Measurements from ENCODE around the gene LRRC14B.
A peak's percentile ranks its signal among the peaks of the same experiment; 100 is the strongest.

LRRC14B gene

GRCh38 chr5:176296-176823, 14.9 kb upstream of the LRRC14B start:
- no peak for DNase-seq

GRCh38 chr5:178110-178509, 13.2 kb upstream of the LRRC14B start:
- DNase-seq: no peak

- no peak for DNase-seq
These were observed 11.9 kb upstream of the LRRC14B start for GRCh38 chr5:179401-179800.

DNA sequence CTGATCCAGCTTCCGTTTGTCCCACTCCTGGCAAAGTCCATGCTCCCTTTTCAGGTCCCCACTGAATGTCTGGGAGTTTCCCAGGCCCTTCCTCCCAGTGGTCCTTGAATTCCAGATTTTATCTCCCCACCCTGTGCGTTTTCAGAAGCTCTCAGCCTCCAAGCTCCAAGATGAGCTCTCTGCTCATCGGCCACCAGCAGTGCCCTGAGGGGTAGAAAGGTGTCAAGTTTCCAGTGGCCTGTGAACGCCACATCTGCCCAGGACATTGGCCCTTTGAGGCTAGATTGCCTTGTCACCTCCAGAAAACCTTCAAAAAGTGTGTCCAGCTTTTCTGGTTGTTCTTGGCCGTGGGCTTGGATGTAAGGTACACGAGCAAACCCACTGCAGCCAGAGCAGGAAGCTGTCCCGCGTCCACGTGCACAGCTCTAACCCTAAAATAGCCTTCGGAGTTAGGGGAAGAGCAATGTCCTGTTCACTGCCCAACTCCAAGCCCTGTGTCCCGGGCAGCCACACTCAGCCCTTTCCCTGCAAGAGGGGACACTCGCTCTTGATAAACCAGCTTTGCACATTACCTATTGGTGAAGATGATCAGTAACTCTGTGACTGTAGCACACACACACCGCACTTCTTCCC, 10.9 kb upstream of the LRRC14B start:
- no peak for DNase-seq

GRCh38 chr5:181160-181559, 10.1 kb upstream of the LRRC14B start:
- no peak for DNase-seq

DNA sequence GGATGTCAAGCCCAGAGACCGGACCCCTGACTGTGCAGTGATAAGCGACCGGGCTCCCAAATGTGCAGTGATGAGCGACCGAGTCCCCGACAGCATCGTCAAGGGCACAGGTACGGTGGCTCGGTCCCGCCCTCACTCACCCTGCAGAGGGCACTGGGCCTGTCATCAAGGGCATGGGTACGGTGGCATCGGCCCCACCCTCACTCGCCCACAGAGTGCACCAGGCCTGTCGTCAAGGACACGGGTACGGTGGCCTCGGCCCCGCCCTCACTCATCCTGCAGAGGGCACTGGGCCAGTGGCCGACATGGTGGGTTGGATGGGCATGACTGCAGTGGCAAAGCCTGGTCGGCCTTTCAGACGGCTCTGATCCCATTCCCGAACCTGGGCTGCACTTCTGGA, 9.7 kb upstream of the LRRC14B start:
- no peak for DNase-seq

- DNase-seq: no peak
These were observed 9.2 kb upstream of the LRRC14B start for GRCh38 chr5:182126-182525.

- no peak for DNase-seq
These were observed 6.8 kb upstream of the LRRC14B start for GRCh38 chr5:184471-184870.

- no peak for DNase-seq
These were observed 5.9 kb upstream of the LRRC14B start for GRCh38 chr5:185095-186070.

DNA sequence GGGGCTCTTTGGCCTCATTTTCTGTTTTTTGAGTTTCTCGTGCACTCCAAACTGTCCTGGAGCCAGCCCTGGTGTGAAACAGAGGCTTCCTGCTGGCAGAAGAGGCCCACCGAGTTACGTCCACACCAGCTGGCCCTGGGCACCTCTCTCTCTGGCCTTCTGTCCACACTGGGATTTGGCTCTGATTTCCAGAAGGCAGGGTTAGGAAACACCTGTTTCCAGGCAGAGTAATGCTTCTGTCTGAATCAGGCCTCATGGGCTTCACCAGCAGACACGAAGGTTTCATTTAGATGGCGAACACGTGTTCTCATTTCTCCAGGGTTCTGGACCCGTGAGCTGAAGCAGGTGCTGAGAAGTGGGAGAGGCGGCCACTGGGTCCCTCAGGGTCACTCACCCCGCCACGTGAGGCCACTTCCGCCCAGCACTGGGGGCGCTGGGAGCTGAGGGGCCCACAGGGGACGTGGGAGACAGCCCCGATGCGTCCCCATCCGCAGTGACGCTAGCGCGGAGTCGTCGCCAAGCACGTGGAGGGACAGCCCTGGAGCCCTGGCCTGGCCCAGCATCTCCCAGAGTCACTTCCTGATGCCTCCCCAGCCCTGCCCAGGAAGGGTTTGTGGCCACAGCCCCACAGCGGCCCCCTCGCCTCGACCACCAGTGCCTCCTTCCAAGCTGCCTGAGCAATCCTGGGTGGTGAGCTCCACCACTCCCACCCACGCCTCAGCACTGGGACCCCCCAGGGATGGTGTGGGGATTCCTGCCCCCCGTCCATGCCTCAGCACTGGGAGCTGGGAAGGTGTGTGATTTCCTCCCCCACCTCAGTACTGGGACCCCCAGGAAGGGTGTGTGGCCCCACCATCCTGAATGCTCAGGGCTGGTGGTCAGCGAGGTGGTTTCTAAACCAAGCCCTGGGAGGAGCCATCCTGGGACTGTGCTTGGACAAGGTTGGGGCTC, 4.9 kb upstream of the LRRC14B start:
- DNase-seq: no peak

- DNase-seq: no peak
These were observed 4.3 kb upstream of the LRRC14B start for GRCh38 chr5:187042-187431.

GRCh38 chr5:187617-188451, 3.5 kb upstream of the LRRC14B start:
- DNase-seq: no peak

- peak; percentile 79 for DNase-seq
These were observed 2.5 kb upstream of the LRRC14B start for GRCh38 chr5:188488-189481.

DNA sequence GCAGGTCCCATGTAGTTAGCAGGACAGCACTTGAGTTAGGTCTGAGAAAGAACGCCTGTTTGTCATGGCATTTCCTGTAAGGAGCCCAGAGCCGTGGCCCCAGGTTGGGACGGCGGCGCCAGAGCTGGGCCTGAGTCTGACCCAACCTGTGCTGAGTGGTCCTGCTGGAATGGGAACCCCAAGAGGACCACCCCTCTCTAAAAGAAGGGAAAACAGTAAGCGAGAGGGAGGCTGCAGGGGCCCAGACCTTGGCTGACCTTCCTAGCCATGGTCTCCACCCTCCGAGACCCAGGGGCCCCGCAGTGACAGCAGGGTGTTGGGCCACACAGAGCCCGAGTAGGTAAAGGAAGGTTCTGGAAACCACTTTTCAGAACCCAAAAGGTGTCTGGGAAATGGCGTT, 1.8 kb upstream of the LRRC14B start:
- DNase-seq: no peak

DNA sequence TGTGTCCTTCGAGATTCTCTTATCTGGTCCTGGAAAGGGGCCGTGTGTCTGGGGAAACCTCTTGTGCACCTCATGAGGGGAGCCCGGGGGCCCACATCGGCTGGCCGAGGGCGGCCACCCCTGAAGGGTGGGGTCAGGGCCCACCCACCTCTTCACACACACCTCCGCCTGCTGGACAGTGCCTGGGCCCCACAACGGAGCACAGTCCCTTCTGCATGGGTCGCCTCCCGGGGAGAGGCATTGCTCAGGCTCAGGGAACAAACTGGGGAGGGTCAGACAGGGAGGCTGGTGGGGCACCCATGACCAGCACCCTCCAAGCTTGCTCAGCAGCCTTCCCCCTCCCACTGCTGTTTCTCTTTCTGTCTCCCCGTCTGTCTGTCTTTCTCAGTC, 1.3 kb upstream of the LRRC14B start:
- DNase-seq: no peak

GRCh38 chr5:190366-191035, 794 bp upstream of the LRRC14B start:
- DNase-seq: no peak

DNA sequence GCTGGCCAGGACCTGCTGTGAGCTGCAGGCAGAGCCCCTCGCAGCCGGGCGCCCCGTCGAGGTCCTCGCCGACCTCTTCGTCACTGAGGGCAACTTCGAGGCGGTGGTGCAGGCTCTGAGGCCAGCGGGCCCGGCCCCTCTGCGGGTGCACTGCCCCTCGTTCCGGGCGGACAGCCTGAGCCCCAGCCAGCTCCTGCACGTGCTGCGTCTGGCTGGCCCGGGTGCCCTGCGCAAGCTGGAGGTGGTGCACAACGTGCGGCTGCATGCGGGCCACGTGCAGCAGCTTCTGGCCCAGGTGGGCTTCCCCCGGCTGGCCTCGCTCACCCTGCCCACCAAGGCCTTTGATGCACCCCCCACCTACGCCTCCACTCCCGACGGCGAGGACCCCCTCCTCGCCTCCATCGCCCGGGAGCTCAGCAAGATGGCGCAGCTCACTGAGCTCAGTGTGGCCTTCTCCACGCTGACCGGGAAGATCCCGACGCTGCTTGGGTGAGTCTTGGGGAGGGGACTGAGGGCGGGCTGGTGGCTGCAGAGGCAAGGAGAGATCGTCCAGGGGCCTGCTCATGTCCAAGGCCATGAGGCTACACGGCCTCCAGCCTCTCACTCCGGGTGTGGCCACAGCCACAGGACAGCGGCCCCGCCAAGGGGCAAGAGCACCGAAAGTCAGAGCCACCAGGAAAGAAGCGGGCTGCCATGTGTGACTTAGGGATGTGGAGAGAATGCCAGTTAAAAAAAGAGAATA, 825 bp downstream of the LRRC14B start:
- DNase-seq: no peak

DNA sequence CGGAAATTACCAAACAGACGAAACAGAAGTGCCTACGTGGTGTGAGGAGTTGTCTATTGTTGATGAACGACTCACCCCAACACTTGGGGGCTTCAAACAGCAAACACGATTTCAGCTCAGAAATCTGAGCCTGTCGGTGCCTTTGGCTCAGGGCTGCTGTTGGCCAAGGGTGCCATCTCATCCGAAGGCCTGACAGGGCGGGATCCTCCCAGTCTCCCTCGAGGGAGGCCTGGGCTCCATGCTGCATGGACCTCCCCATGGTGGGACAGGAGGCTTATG, 1.3 kb downstream of the LRRC14B start:
- no peak for DNase-seq

GRCh38 chr5:192970-193831, 1.9 kb downstream of the LRRC14B start:
- no peak for DNase-seq
